HEK293 (cell line): ENCODE measurements around the gene GRB2.
A peak's percentile ranks its signal among the peaks of the same experiment; 100 is the strongest.

Experiments used
- CTCF ChIA-PET: fragments of 350-600 bp; formaldehyde crosslinking; extraction: SDS; loops from one replicate; lab custom pipeline; 2021; ENCODE audit warnings: antibody characterized with exemption; lab: Yijun Ruan, JAX
- POLR2A ChIA-PET: fragments of 300-600 bp; formaldehyde crosslinking; extraction: SDS; loops from one replicate; lab custom pipeline; 2020; ENCODE audit warnings: antibody characterized with exemption, inconsistent platforms; lab: Yijun Ruan, JAX
- H3K27ac ChIP-seq: fragments of 200-500 bp; sonication (Bioruptor generic); 2 replicates; pipeline ENCODE4 v1.5.1; 2014; ENCODE audit warnings: low read depth, low read length, control low read depth, inconsistent platforms; ENCODE audit errors: extremely low read depth
- H3K36me3 ChIP-seq, 2 experiments: fragments of 200-500 bp in 1 of 2; sonication (Bioruptor generic) in 1 of 2; 1 replicate in 1 of 2; 2 replicates in 1 of 2; pipeline ENCODE4 v1.5.1; 2014 to 2017; ENCODE audit warnings: inconsistent platforms in 2 of 2, low read length in 2 of 2; ENCODE audit not compliant: control insufficient read depth in 2 of 2, insufficient read depth in 1 of 2
- H3K4me1 ChIP-seq: fragments of 200-500 bp; sonication (Bioruptor generic); 2 replicates; pipeline ENCODE4 v1.5.1; 2014; ENCODE audit warnings: mild to moderate bottlenecking, low read length, inconsistent platforms; ENCODE audit not compliant: control insufficient read depth, insufficient read depth
- H3K4me3 ChIP-seq: 2 replicates; pipeline ENCODE4 v1.5.1; 2011; ENCODE audit warnings: low read depth, mild to moderate bottlenecking, control low read depth, low read length, moderate library complexity
- H3K9me3 ChIP-seq: fragments of 200-500 bp; sonication (Bioruptor generic); 2 replicates; pipeline ENCODE4 v1.5.1; 2014; ENCODE audit warnings: low read depth, low read length, inconsistent platforms; ENCODE audit not compliant: control insufficient read depth, insufficient read depth
- GFI1B ChIP-seq: fragments of 450-650 bp; formaldehyde crosslinking; IDR thresholded peaks from 2 replicates; pipeline ENCODE4 v1.5.1; 2016; ENCODE audit warnings: missing biosample characterization, missing genetic modification characterization
- GLI2 ChIP-seq: fragments of 450-650 bp; formaldehyde crosslinking; IDR thresholded peaks from 2 replicates; pipeline ENCODE4; 2017; ENCODE audit warnings: missing biosample characterization, missing genetic modification characterization, low read depth, borderline replicate concordance
- KLF7 ChIP-seq: fragments of 450-650 bp; formaldehyde crosslinking; IDR thresholded peaks from 2 replicates; pipeline ENCODE4 v1.5.1; 2016; ENCODE audit warnings: missing biosample characterization, missing genetic modification characterization, borderline replicate concordance
- KLF9 ChIP-seq: fragments of 450-650 bp; formaldehyde crosslinking; IDR thresholded peaks from 2 replicates; pipeline ENCODE4 v1.5.1; 2016; ENCODE audit warnings: missing biosample characterization, missing genetic modification characterization, low read depth
- MZF1 ChIP-seq: fragments of 450-650 bp; formaldehyde crosslinking; IDR thresholded peaks from 2 replicates; pipeline ENCODE4 v1.5.1; 2017; ENCODE audit warnings: missing biosample characterization, missing genetic modification characterization, borderline replicate concordance
- OVOL3 ChIP-seq: fragments of 450-650 bp; formaldehyde crosslinking; IDR thresholded peaks from 2 replicates; pipeline ENCODE4 v1.5.1; 2016; ENCODE audit warnings: missing biosample characterization, missing genetic modification characterization
- SETDB1 ChIP-seq: IDR thresholded peaks from one replicate; pipeline ENCODE4 v1.6.1; 2017; ENCODE audit warnings: mild to moderate bottlenecking, low read length, moderate library complexity, mixed read lengths; ENCODE audit not compliant: insufficient read length
- ZBTB17 ChIP-seq: fragments of 450-650 bp; formaldehyde crosslinking; IDR thresholded peaks from 2 replicates; pipeline ENCODE4 v1.5.1; 2016; ENCODE audit warnings: missing biosample characterization, missing genetic modification characterization
- ZNF114 ChIP-seq: fragments of 450-650 bp; formaldehyde crosslinking; IDR thresholded peaks from 2 replicates; pipeline ENCODE4 v1.5.0; 2017; ENCODE audit warnings: missing biosample characterization, missing genetic modification characterization
- ZNF121 ChIP-seq: fragments of 450-650 bp; formaldehyde crosslinking; IDR thresholded peaks from 2 replicates; pipeline ENCODE4 v1.5.1; 2016; ENCODE audit warnings: missing biosample characterization, missing genetic modification characterization
- ZNF133 ChIP-seq: fragments of 450-650 bp; formaldehyde crosslinking; IDR thresholded peaks from 2 replicates; pipeline ENCODE4 v1.5.1; 2016; ENCODE audit warnings: missing biosample characterization, missing genetic modification characterization
- ZNF140 ChIP-seq: fragments of 450-650 bp; formaldehyde crosslinking; IDR thresholded peaks from 2 replicates; pipeline ENCODE4 v1.5.1; 2016; ENCODE audit warnings: missing biosample characterization, missing genetic modification characterization
- ZNF175 ChIP-seq: fragments of 450-650 bp; formaldehyde crosslinking; IDR thresholded peaks from 2 replicates; pipeline ENCODE4 v1.5.1; 2016; ENCODE audit warnings: missing biosample characterization, missing genetic modification characterization
- ZNF202 ChIP-seq: fragments of 450-650 bp; formaldehyde crosslinking; IDR thresholded peaks from 2 replicates; pipeline ENCODE4 v1.5.1; 2016; ENCODE audit warnings: missing biosample characterization, missing genetic modification characterization, borderline replicate concordance
- ZNF24 ChIP-seq: fragments of 450-650 bp; formaldehyde crosslinking; IDR thresholded peaks from 2 replicates; pipeline ENCODE4 v1.5.1; 2016; ENCODE audit warnings: missing biosample characterization, missing genetic modification characterization
- ZNF248 ChIP-seq: fragments of 450-650 bp; formaldehyde crosslinking; IDR thresholded peaks from 2 replicates; pipeline ENCODE4 v1.5.1; 2017; ENCODE audit warnings: missing biosample characterization, missing genetic modification characterization
- ZNF335 ChIP-seq: fragments of 450-650 bp; formaldehyde crosslinking; conservative IDR thresholded peaks from 2 replicates; pipeline ENCODE4 v1.5.1; 2016; ENCODE audit warnings: missing biosample characterization, missing genetic modification characterization
- ZNF341 ChIP-seq: fragments of 450-650 bp; formaldehyde crosslinking; IDR thresholded peaks from 2 replicates; pipeline ENCODE4; 2016; ENCODE audit warnings: low read depth, missing biosample characterization, missing genetic modification characterization
- ZNF596 ChIP-seq: fragments of 450-650 bp; IDR thresholded peaks from 2 replicates; pipeline ENCODE4 v1.5.0; 2018; ENCODE audit warnings: missing biosample characterization, mild to moderate bottlenecking, missing genetic modification characterization, moderate library complexity
- ZNF621 ChIP-seq: fragments of 450-650 bp; formaldehyde crosslinking; IDR thresholded peaks from 2 replicates; pipeline ENCODE4 v1.5.1; 2017; ENCODE audit warnings: missing biosample characterization, missing genetic modification characterization
- ZNF624 ChIP-seq: fragments of 450-650 bp; formaldehyde crosslinking; IDR thresholded peaks from 2 replicates; pipeline ENCODE4 v1.5.1; 2017; ENCODE audit warnings: missing biosample characterization, missing genetic modification characterization
- ZNF707 ChIP-seq: fragments of 450-650 bp; formaldehyde crosslinking; IDR thresholded peaks from 2 replicates; pipeline ENCODE4 v1.5.1; 2016; ENCODE audit warnings: missing biosample characterization, missing genetic modification characterization
- ZNF830 ChIP-seq: fragments of 450-650 bp; IDR thresholded peaks from 2 replicates; pipeline ENCODE4 v1.5.0; 2018; ENCODE audit warnings: missing biosample characterization, missing genetic modification characterization, low read depth, mild to moderate bottlenecking, moderate library complexity
- ZNF837 ChIP-seq: fragments of 450-650 bp; formaldehyde crosslinking; IDR thresholded peaks from 2 replicates; pipeline ENCODE4 v1.5.1; 2016; ENCODE audit warnings: missing biosample characterization, missing genetic modification characterization
- ZXDB ChIP-seq: fragments of 450-650 bp; formaldehyde crosslinking; IDR thresholded peaks from 2 replicates; pipeline ENCODE4 v1.5.1; 2016; ENCODE audit warnings: missing biosample characterization, missing genetic modification characterization
- TF ChIP-seq, protein P1 (sequence below): fragments of 450-650 bp; IDR thresholded peaks from 2 replicates; pipeline ENCODE4 v1.5.1; 2018; ENCODE audit warnings: missing biosample characterization, missing genetic modification characterization
- TF ChIP-seq, protein P2 (sequence below): sonication (generic); formaldehyde crosslinking; IDR thresholded peaks from 2 replicates; pipeline ENCODE4 v1.8.1; 2022; ENCODE audit warnings: mild to moderate bottlenecking, moderate library complexity, missing genetic modification reagents
- TF ChIP-seq, protein P3 (sequence below): fragments of 450-650 bp; formaldehyde crosslinking; IDR thresholded peaks from 2 replicates; pipeline ENCODE4 v1.5.1; 2016; ENCODE audit warnings: missing biosample characterization, missing genetic modification characterization
- TF ChIP-seq, protein P4 (sequence below): fragments of 450-650 bp; formaldehyde crosslinking; IDR thresholded peaks from 2 replicates; pipeline ENCODE4 v1.5.1; 2016; ENCODE audit warnings: missing biosample characterization, missing genetic modification characterization, borderline replicate concordance
- TF ChIP-seq, protein P5 (sequence below): fragments of 450-650 bp; IDR thresholded peaks from 2 replicates; pipeline ENCODE4 v1.5.1; 2018; ENCODE audit warnings: missing biosample characterization, mild to moderate bottlenecking, missing genetic modification characterization
- TF ChIP-seq, protein P6 (sequence below): fragments of 450-650 bp; formaldehyde crosslinking; IDR thresholded peaks from 2 replicates; pipeline ENCODE4 v1.5.1; 2017; ENCODE audit warnings: missing biosample characterization, missing genetic modification characterization

Gene GRB2

DNA sequence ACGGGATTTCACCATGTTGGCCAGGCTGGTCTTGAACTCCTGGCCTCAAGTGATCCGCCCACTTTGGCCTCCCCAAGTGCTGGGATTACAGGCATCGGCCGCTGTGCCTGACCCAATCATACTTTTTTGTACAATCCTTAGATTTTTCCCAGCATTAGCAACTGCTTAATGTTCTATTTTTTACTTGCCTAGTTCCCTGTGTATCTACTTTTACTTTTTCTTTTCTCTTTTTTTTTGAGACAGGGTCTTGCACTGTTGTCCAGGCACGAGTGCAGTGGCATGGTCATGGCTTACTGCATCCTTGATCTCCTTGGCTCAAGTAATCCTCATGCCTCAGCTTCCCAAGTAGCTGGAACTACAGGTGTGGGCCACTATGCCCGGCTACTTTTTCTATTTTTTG is 9.5 kb downstream of the GRB2 start:
- Histone ChIP-seq H3K4me1 (peaks cover 33% of the 10 kb centered on the region), H3K36me3 (peaks cover 3 to 7% of the 10 kb centered on the region in 2 experiments), H3K4me3 (no peak overlapping the region), H3K9me3 (no peaks in the 10 kb centered on the region), H3K27ac (peak overlapping the region; percentile 84; the same call in 1 of the 2 replicates)
- POLR2A ChIA-PET = interaction anchor here (1.6 to 2.1 kb wide), 5 partner anchors 9 to 107 kb away, joined by 3 to 15 read pairs (median 4); partner anchors contain the start of genes GRB2 and SLC25A19
- CTCF ChIA-PET = interaction anchor here (0.5 to 4.7 kb wide), 7 partner anchors 10 to 125 kb away, joined by 3 to 41 read pairs (median 7); partner anchors contain the start of genes GRB2, MIF4GD and SLC25A19
- TF ChIP-seq ZNF707 (no peak), ZNF24 (tag by site-specific recombination) (no peak; the same call in 1 of the 2 replicates), ZNF830 (no peak), GLI2 (no peak), ZNF121 (tag by site-specific recombination) (peak; percentile 97), ZNF175 (no peak), ZNF140 (no peak), MZF1 (no peak), KLF7 (tag by site-specific recombination) (no peak), SETDB1 (no peak), ZXDB (no peak), ZNF624 (tag by site-specific recombination) (no peak), KLF9 (no peak), ZNF114 (no peak), ZNF596 (tag by site-specific recombination) (no peak), GFI1B (tag by site-specific recombination) (no peak), OVOL3 (tag by site-specific recombination) (no peak), ZBTB17 (0 out of 2 replicates have a peak, but pooled peaks have one; percentile 14), ZNF133 (tag by site-specific recombination) (no peak), ZNF248 (tag by site-specific recombination) (no peak), ZNF335 (tag by site-specific recombination) (peak; percentile 80), ZNF341 (tag by site-specific recombination) (no peak), ZNF621 (tag by site-specific recombination) (no peak), ZNF202 (no peak), ZNF837 (no peak)
- TF ChIP-seq, protein P1, sequence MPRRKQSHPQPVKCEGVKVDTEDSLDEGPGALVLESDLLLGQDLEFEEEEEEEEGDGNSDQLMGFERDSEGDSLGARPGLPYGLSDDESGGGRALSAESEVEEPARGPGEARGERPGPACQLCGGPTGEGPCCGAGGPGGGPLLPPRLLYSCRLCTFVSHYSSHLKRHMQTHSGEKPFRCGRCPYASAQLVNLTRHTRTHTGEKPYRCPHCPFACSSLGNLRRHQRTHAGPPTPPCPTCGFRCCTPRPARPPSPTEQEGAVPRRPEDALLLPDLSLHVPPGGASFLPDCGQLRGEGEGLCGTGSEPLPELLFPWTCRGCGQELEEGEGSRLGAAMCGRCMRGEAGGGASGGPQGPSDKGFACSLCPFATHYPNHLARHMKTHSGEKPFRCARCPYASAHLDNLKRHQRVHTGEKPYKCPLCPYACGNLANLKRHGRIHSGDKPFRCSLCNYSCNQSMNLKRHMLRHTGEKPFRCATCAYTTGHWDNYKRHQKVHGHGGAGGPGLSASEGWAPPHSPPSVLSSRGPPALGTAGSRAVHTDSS = no peak
- TF ChIP-seq, protein P2, sequence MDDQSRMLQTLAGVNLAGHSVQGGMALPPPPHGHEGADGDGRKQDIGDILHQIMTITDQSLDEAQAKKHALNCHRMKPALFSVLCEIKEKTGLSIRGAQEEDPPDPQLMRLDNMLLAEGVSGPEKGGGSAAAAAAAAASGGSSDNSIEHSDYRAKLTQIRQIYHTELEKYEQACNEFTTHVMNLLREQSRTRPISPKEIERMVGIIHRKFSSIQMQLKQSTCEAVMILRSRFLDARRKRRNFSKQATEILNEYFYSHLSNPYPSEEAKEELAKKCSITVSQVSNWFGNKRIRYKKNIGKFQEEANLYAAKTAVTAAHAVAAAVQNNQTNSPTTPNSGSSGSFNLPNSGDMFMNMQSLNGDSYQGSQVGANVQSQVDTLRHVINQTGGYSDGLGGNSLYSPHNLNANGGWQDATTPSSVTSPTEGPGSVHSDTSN (CRISPR knock-in tag) = no peak
- TF ChIP-seq, protein P3, sequence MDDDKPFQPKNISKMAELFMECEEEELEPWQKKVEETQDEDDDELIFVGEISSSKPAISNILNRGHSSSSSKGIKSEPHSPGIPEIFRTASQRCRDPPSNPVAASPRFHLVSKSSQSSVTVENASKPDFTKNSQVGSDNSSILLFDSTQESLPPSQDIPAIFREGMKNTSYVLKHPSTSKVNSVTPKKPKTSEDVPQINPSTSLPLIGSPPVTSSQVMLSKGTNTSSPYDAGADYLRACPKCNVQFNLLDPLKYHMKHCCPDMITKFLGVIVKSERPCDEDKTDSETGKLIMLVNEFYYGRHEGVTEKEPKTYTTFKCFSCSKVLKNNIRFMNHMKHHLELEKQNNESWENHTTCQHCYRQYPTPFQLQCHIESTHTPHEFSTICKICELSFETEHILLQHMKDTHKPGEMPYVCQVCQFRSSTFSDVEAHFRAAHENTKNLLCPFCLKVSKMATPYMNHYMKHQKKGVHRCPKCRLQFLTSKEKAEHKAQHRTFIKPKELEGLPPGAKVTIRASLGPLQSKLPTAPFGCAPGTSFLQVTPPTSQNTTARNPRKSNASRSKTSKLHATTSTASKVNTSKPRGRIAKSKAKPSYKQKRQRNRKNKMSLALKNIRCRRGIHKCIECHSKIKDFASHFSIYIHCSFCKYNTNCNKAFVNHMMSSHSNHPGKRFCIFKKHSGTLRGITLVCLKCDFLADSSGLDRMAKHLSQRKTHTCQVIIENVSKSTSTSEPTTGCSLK (tag by site-specific recombination) = no peak
- TF ChIP-seq, protein P4, sequence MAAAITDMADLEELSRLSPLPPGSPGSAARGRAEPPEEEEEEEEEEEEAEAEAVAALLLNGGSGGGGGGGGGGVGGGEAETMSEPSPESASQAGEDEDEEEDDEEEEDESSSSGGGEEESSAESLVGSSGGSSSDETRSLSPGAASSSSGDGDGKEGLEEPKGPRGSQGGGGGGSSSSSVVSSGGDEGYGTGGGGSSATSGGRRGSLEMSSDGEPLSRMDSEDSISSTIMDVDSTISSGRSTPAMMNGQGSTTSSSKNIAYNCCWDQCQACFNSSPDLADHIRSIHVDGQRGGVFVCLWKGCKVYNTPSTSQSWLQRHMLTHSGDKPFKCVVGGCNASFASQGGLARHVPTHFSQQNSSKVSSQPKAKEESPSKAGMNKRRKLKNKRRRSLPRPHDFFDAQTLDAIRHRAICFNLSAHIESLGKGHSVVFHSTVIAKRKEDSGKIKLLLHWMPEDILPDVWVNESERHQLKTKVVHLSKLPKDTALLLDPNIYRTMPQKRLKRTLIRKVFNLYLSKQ = no peak
- TF ChIP-seq, protein P5, sequence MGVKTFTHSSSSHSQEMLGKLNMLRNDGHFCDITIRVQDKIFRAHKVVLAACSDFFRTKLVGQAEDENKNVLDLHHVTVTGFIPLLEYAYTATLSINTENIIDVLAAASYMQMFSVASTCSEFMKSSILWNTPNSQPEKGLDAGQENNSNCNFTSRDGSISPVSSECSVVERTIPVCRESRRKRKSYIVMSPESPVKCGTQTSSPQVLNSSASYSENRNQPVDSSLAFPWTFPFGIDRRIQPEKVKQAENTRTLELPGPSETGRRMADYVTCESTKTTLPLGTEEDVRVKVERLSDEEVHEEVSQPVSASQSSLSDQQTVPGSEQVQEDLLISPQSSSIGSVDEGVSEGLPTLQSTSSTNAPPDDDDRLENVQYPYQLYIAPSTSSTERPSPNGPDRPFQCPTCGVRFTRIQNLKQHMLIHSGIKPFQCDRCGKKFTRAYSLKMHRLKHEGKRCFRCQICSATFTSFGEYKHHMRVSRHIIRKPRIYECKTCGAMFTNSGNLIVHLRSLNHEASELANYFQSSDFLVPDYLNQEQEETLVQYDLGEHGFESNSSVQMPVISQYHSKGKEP (tag by site-specific recombination) = no peak
- TF ChIP-seq, protein P6, sequence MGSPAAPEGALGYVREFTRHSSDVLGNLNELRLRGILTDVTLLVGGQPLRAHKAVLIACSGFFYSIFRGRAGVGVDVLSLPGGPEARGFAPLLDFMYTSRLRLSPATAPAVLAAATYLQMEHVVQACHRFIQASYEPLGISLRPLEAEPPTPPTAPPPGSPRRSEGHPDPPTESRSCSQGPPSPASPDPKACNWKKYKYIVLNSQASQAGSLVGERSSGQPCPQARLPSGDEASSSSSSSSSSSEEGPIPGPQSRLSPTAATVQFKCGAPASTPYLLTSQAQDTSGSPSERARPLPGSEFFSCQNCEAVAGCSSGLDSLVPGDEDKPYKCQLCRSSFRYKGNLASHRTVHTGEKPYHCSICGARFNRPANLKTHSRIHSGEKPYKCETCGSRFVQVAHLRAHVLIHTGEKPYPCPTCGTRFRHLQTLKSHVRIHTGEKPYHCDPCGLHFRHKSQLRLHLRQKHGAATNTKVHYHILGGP (tag by site-specific recombination) = no peak
